ENCODE measurements around the gene KHDRBS2.

The KHDRBS2 gene

DNA sequence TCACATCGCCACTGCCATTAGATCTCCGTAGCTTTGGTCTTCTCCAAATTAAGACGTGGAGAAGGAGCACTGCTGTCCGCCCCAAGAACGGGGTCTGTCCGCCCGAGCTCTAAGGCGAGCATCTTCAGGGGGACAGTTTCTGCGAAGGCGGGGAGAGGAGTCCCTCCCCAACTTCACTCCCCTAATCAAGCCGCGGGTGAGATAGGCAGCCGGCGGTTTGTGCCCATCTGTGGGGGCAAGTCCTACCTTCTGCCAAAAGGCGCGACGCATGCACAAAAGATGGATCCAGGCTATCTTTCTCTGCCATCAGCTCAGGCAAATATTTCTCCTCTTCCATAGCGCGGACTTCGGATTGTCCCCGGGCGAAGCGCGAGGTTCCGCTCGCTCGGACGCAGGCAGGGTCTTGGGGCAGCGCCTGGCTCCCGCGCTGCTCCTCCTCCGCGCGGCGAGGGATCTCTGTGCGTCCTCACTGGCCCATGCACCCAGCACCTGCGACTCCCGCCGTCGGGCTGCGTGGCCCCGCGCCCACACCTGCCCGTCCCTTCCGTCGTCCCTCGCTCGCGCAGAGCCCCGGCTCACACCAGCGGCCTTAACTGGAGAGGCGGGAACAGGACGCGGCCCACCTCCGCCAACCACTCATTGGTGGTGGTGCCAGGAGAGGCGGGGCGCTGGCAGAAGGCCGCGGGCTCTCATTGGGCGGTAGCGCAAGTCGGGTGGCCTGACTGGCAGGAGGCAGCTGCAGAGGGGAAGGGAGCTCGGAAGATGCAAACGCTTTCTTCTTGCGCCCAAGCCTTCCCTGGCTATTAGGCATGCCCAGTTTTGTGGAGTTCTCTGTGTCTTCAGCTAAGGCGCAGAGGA, at the start of gene KHDRBS2:
TSS of gene KHDRBS2 (minus strand) at position 614 of the 858 bp plus-strand sequence.
- DNase-seq, result no peak

- no peak for DNase-seq
Measured at GRCh38 chr6:62328607-62329006, 42.6 kb upstream of the KHDRBS2 start.

- DNase-seq, result no peak
Measured at GRCh38 chr6:62324834-62325233, 38.8 kb upstream of the KHDRBS2 start.

DNA sequence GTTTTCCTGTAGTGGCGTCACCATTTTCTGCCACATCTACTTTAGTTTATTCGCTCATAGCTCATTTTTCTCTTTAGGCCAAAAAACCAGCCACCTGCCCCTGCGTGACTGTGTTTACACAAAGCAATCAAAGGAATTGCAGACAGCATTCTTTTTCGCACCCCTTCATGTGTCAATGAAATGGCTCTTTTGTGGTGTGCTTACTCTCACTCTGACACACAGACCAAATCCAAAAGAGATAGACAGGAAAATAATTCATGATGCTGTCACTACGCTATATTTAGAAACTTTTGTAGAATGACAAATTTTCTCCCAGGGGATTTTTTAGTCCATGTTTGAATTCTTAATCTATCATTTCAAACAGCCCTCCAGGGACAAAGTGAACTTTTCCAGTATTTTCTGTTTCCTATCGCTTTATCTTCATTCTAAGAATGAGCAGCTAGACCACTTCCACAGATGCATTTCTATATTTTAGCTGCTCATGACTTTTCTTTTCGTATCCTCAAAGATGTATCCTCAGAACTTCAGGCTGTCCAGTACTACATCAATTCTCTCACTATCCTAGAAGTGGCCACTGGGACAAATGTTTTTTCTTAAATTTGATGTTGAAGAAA, 37.9 kb upstream of the KHDRBS2 start:
- DNase-seq, result no peak

DNA sequence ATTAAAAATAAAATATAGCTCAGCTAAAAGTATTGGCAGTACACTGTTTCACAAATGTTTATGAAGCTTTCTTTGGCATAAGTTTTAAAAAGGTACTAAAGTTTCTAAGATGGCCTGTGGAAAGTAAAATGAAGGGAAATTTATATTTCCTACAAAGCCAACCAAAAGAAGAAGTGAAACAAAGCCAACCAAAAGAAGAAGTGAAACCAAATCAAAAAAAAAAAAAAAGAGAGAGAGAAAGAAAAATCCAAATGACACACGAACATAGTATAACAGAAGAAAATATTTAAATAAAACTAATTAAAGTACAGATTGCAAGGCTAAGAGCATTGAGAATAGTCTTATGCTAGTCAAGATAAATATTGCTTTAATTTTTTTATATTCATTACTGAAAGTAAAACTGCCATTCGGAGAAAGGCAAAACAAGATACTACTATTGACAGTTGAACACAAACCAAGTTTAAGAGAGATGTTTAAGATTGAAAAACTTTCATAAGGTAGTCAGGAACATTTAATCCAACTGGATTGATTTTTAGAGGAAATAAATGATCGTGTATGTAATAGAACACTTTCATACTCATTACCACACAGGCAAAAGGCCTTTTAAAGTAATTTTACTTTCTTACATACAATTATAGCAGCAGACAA, 12.8 kb upstream of the KHDRBS2 start:
- no peak for DNase-seq

DNA sequence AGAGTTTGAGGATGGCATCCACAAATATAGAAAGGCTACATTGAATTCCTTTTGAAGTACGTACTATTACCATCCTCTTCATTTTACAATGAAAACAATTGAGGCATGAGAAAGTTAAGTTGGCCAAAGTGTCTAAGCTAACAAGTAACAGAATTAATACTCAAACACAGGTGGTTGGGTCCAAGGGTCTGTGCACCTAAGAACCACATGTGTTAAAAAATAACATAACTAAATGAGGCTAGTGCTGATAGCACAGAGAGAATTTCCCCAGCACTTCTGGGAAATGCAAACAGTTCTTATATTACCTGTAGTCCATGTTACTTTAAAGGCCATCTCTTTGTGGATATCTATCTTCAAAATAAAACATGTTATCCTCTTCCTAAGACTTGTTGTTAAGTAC, 10.5 kb upstream of the KHDRBS2 start:
- DNase-seq, result no peak

DNA sequence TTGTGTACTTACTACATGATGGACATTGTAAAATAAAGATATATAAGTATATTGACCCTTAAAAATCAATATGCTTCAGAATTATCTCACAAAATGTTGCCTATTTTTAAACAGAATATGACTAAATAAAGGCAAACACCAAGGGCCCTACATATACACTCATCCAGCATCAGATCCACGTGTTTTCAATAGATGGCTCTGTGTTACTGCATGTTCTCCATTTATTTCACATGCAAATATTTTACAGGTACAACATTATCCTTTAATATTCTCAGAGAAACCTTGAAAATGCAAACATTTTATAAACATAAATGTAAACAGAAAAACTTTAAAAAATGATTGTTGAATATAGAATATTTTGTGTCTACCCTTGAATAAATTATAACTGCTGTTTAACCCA, 2.9 kb upstream of the KHDRBS2 start:
- no peak for DNase-seq

GRCh38 chr6:62288562-62288961, 2.5 kb upstream of the KHDRBS2 start:
- no peak for DNase-seq

DNA sequence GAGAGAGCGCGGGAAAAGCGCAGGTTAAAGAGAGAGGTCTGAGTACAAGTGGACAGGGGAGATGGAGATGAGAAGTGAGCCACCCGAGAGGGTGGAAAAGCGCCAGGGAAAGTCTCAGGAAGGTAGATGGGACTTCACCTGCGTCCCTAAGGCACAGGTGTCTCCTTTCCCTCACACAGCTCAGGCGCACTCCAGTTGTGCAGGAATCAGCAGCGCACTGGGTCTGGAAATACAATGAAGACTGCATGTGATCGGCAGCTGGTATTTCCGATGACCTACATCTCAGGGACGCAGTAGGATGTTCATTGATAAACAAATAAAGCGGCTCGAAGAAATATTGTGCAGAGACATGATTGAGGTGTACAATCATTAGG, 432 bp upstream of the KHDRBS2 start:
- no peak for DNase-seq

DNA sequence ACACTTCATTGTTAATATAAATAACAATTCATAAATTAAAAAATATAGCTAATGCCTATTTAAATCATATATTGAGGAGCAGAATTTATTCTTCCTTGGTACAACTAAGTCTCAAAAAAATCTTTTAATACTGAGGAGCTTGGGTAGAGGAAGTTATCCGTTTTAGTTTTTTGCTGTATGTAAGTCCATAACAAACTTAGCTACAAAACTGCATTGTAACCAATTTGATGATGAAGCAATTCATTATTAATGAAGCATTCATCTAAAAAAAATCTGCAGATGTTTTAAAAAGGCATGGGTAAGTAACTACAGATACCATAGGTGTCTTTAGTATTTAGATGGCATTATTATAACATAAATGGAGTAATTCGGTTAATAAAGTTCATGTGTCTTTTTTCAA, 1.3 kb downstream of the KHDRBS2 start:
- no peak for DNase-seq

DNA sequence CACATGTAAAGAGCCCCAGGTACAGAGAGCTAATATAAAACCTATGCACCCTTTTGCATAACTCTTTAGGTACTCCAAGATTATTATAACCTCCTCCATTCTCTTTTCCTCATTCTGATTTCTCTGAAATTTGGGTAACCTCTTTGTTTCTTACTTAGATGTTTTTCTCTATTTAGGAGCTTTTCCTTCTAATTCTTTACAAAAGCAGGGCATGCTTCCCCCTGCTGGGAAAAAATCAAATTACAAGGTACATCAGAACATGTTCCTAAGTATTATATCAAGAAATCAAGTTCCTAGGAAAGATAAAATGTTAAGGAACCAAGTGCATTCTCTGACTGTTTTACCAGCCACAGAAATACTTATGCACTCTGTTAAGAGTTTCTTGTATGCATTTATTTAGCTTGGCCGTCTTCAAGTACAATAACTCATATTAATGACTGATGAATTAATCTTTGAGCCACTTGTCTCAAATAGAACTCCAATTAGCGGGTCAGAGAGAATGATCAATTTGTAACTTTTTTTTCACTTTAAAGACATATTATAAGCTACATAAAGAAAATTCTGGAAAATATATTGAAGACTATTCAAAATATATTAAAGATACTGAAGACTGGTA, 2.1 kb downstream of the KHDRBS2 start:
- no peak for DNase-seq

DNA sequence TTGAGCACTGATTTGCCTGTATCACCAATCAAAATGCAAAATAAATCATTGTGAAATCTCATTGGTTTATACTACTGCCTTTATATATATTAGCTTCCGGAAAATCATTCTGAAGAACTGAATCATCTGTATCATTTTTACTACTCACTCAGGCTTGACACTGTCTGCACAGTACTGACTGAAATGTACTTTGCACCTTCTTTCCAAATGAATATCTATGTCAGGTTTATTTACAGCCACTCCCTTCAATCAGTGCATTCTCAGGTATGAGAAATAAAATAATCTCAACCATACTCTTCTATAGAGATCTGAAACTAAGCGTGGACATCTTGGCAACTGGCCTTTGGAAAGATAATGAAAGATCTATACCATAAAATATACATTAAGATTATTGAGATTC, 2.7 kb downstream of the KHDRBS2 start:
- no peak for DNase-seq

DNA sequence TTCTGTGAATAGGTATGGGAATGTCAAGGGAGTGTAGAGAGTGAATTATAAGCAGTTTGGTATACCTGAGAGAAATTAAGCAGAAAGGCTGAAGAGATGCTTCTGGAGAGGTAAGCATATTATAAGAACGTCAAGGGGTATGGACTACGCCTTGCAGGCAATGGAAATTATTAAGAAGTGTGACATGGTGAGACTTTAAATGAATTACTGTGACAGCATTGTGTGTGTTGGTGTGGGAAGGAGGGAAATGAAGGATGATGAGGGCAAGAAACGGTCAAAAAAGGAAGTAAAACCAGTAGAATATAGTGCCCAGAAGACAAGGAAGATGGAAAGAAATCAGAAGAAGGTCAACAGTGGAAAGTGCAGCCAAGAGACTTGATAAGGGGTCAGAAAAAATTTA, 5.9 kb downstream of the KHDRBS2 start:
- DNase-seq, result no peak

DNA sequence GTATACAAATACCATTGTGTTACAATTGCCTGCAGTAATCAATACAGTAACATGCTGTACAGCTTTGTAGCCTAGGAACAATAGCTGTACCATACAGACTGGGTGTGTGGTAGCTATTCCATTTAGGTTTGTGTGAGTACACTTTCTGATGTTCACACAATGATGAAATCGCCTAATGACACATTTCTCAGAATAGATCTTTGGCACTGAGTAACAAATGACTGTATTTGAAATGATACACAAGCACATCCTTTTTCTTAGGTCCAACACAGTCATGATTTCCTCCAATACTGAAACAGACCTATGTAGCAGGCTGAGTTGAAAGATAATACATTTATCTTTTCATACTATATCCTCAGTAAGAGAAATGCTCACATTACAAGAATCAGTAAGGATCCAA, 13.9 kb downstream of the KHDRBS2 start:
- DNase-seq, result no peak

DNA sequence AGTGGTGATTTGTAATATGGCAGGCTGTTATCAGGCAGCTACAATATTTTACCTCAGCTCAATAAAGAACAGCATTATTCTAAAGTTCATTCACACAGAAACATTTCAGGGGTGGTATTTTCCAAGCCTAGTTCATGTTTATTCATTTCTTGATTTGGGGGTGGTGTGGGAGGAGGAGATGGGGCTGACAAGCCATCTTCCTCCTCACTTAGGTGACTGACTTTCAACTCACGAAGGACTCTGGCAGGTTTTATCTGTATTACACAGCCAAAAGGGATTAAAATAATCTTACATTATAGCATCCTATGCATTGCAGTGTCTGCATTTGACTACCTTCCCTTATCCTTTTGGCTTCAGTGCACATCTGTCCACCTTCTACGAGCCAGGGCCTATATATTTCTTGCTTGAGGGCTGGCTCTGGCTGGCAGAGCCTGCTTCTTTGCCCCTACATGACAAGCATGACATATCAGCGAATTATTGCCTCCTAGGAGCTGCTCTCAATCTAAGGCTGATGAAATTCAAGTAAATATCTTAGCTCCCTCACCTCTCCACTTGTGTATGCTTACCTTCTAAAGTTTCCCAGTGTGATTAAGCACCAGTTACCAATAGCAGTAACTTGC, 20.0 kb downstream of the KHDRBS2 start:
- DNase-seq, result no peak

DNA sequence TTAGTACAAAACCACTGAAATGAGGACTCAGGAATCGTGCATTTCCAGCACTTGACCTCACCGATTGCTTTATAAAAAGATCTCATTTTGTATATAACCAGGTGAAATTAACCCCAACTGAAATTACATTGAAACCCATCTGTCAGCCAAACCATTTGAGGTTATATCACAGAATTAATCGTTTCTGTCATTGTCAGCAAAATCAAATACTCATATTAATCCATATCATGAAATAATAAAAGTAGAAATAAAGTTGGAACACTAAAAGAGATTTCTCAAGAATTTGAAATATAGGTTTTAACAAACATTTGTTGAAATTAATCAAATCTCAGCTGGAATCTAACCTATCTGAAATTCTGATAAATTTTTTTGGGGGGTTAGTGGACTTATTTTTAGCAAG, 23.7 kb downstream of the KHDRBS2 start:
- DNase-seq, result no peak

GRCh38 chr6:62246087-62246486, 39.9 kb downstream of the KHDRBS2 start:
- DNase-seq, result no peak

DNA sequence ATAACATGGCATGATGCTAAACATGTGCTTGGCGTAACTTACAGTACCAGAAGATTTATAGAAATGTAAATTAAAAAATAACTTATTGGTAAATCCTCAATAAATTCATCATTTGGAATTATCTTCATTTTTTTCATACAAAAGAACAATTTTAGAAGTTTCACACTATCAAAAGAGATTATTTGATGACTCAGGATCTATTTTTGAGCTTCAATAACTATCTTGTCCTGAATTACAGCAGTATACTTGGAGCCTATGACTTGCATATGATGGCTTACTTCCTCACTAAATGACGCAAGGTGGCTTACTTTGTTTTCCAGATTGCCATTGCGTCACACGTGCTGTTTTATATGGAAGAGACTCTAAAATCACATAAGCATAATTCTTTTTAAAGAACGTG, 49.2 kb downstream of the KHDRBS2 start:
- no peak for DNase-seq

DNA sequence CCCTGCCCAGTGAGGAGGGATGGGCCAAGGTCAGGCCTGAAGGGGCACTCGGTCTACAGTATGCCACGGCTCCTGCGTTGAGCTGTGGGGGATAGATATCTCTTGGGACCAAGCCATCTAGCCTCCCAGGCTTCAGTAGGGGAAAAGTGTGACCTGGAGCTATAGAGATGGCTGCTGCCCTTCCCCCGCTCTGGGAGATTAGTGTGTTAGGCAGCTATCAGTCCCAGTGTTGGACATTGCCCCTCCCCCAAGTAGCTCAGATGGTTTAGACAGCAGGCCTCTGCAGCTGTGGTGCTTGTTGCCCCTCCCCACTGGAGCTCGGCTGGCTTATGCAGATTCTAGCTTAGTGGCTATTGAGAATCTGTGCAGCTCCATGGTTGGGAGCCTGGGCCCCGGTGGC, 56.8 kb downstream of the KHDRBS2 start:
- no peak for DNase-seq

DNA sequence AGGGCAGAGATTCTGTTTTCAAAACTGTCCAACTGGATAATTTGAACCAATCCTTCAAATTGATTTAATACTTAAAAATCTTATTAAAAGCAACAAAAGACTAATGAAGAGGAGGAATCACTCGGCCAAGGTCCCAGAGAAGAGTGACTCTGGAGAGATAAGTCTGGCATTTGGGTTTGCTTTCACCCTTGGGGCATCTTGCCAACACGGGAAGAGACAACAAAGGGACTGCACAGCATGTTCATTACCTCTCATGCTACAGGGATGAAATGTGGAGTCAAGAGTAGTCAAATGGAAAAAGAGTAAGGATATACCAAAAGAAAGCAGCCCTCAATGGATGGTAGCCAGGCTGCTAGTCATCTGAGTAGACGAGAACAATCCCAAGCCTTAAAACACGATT, 68.2 kb downstream of the KHDRBS2 start:
- no peak for DNase-seq

GRCh38 chr6:62202078-62202477, 83.9 kb downstream of the KHDRBS2 start:
- no peak for DNase-seq

GRCh38 chr6:62192593-62192992, 93.4 kb downstream of the KHDRBS2 start:
- no peak for DNase-seq

DNA sequence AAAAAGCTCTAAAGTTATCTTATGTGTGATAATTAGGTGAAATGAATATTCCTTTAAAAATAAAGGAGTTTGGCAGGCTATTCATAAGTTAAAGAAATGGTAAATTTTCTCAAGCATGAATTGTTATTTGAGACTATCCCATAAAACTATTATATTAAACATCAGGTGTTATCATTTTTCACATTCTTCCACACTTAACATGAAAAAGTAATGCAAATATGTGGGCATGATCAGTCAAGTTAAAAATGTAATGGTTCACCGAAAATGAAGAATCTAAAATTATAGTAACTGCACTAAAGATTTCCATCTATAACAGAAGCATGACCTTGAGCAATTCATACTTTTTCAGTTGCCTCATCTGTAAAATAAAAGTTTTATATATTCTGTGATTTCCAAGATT, 110.8 kb downstream of the KHDRBS2 start:
- no peak for DNase-seq
